Erythroblast (primary cell): ENCODE results near the gene INPP4B.

Experiments used
- GATA1 ChIP-seq: IDR thresholded peaks from 2 replicates; pipeline ENCODE4 v1.6.1; 2011; ENCODE audit warnings: low read depth, mild to moderate bottlenecking, control low read depth, low read length, moderate library complexity
- POLR2A ChIP-seq: IDR thresholded peaks from 2 replicates; pipeline ENCODE4 v1.6.1; 2011; ENCODE audit warnings: mild to moderate bottlenecking, low read length

GRCh38 chr4:142583708-142584107, 262.4 kb downstream of the INPP4B start:
- TF ChIP-seq POLR2A (no peak), GATA1 (no peak)
